Measurements from ENCODE around the gene ELOVL6. TPM values are rescaled to one million over a fixed set of nuclear protein-coding genes. Genes with fewer than 3 reads are reported as not detected.

The ELOVL6 gene
- total RNA-seq, 1 experiment from 2014 or later = 9.5 TPM

GRCh38 chr4:110075891-110076290 is 122.5 kb downstream of the ELOVL6 start:
- H3K9me3 ChIP-seq = no peaks in the 10 kb centered on the region
- H3K27me3 ChIP-seq (replicated peaks; ENCODE audit: control insufficient read depth, insufficient read depth, low read length) = no peaks in the 10 kb centered on the region
- no peaks in the 10 kb centered on the region for H3K4me1 ChIP-seq
- Mint-ChIP-seq H3K4me3 (ENCODE audit: unreplicated experiment) (no peak overlapping the region), H3K36me3 (ENCODE audit: insufficient read depth, unreplicated experiment) (no peaks in the 10 kb centered on the region), H3K27ac (ENCODE audit: unreplicated experiment) (no peak overlapping the region), H3K4me1 (ENCODE audit: low read depth, unreplicated experiment) (no peaks in the 10 kb centered on the region), H3K27me3 (ENCODE audit: insufficient read depth, unreplicated experiment) (no peaks in the 10 kb centered on the region), H3K9me3 (ENCODE audit: unreplicated experiment) (peaks cover 8% of the 10 kb centered on the region)
- DNase-seq = no peak
- BruUV-seq (replicated peaks) = no TSS peak
- no peak for TF ChIP-seq CTCF (IDR thresholded peaks at IDR 0.05; ENCODE audit: insufficient read depth in 1 of 2, low read depth in 1 of 2, low read length in 1 of 2, severe bottlenecking in 1 of 2, unreplicated experiment in 1 of 2)
- POLR2A ChIA-PET = no interaction called here
- no peaks in the 10 kb centered on the region for H3K36me3 ChIP-seq (ENCODE audit: control insufficient read depth, insufficient read depth, low read length)
- CTCF ChIA-PET = no interaction called here
- intact Hi-C loops (cut with micrococcal nuclease; ENCODE audit: unreplicated experiment) = no loop called here
- no peak overlapping the region for H3K4me3 ChIP-seq (ENCODE audit: low read depth, low read length)

- Mint-ChIP-seq H3K36me3 (ENCODE audit: insufficient read depth, unreplicated experiment) (no peaks in the 10 kb centered on the region), H3K27me3 (ENCODE audit: insufficient read depth, unreplicated experiment) (no peaks in the 10 kb centered on the region), H3K27ac (ENCODE audit: unreplicated experiment) (no peak overlapping the region), H3K4me1 (ENCODE audit: low read depth, unreplicated experiment) (no peaks in the 10 kb centered on the region), H3K4me3 (ENCODE audit: unreplicated experiment) (no peak overlapping the region), H3K9me3 (ENCODE audit: unreplicated experiment) (peaks cover 8% of the 10 kb centered on the region)
- ChIA-PET POLR2A (no interaction called here), CTCF (no interaction called here)
- Histone ChIP-seq H3K27me3 (replicated peaks; ENCODE audit: control insufficient read depth, insufficient read depth, low read length) (no peaks in the 10 kb centered on the region), H3K9me3 (no peaks in the 10 kb centered on the region), H3K4me1 (no peaks in the 10 kb centered on the region), H3K4me3 (ENCODE audit: low read depth, low read length) (no peak overlapping the region), H3K36me3 (ENCODE audit: control insufficient read depth, insufficient read depth, low read length) (no peaks in the 10 kb centered on the region)
- TF ChIP-seq CTCF (IDR thresholded peaks at IDR 0.05; ENCODE audit: insufficient read depth in 1 of 2, low read depth in 1 of 2, low read length in 1 of 2, severe bottlenecking in 1 of 2, unreplicated experiment in 1 of 2) = no peak
- intact Hi-C loops (cut with micrococcal nuclease; ENCODE audit: unreplicated experiment) = no loop called here
- DNase-seq = no peak
- BruUV-seq (replicated peaks) = no TSS peak
Measured at GRCh38 chr4:110075083-110075738, 123.2 kb downstream of the ELOVL6 start.

GRCh38 chr4:110074570-110074969 is 123.8 kb downstream of the ELOVL6 start:
- no peaks in the 10 kb centered on the region for H3K9me3 ChIP-seq
- no peaks in the 10 kb centered on the region for H3K27me3 ChIP-seq (replicated peaks; ENCODE audit: control insufficient read depth, insufficient read depth, low read length)
- peaks cover 8% of the 10 kb centered on the region for H3K9me3 Mint-ChIP-seq (ENCODE audit: unreplicated experiment)
- H3K27me3 Mint-ChIP-seq (ENCODE audit: insufficient read depth, unreplicated experiment) = no peaks in the 10 kb centered on the region
- H3K4me3 ChIP-seq (ENCODE audit: low read depth, low read length) = no peak overlapping the region
- intact Hi-C loops (cut with micrococcal nuclease; ENCODE audit: unreplicated experiment) = no loop called here
- no peaks in the 10 kb centered on the region for H3K36me3 Mint-ChIP-seq (ENCODE audit: insufficient read depth, unreplicated experiment)
- ChIA-PET POLR2A (no interaction called here), CTCF (no interaction called here)
- no peak overlapping the region for H3K4me3 Mint-ChIP-seq (ENCODE audit: unreplicated experiment)
- no peaks in the 10 kb centered on the region for H3K4me1 Mint-ChIP-seq (ENCODE audit: low read depth, unreplicated experiment)
- H3K36me3 ChIP-seq (ENCODE audit: control insufficient read depth, insufficient read depth, low read length) = no peaks in the 10 kb centered on the region
- TF ChIP-seq CTCF (IDR thresholded peaks at IDR 0.05; ENCODE audit: insufficient read depth in 1 of 2, low read depth in 1 of 2, low read length in 1 of 2, severe bottlenecking in 1 of 2, unreplicated experiment in 1 of 2) = no peak
- no peak for DNase-seq
- no TSS peak for BruUV-seq (replicated peaks)
- no peaks in the 10 kb centered on the region for H3K4me1 ChIP-seq
- no peak overlapping the region for H3K27ac Mint-ChIP-seq (ENCODE audit: unreplicated experiment)

Data from Caco-2 (cell line).